Measurements from ENCODE around the gene GPR151. TPM values are rescaled to one million over a fixed set of nuclear protein-coding genes. Genes with fewer than 3 reads are reported as not detected.

Gene GPR151
- total RNA-seq, 1 experiment from 2014 or later: not detected

DNA sequence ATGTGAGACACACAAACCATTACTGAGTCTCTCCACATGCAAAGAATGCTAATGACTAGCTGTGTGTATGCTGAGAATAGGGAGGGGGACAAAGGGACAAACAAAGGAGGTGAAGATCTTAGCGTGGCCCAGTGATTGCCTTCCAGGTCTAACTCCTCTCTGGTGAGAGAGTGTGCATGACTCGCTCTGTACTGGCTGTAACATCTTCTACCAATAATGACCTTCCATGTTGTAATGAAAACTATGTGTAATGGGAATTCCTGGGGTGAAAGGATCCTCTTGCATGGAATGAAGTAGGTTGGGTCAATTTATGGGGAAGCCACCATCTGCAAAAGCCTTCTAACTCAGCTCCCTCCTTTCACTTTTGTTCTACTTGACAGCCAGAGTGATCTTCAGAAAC lies 24.4 kb upstream of the GPR151 start:
- DNase-seq (peak; percentile 40), ATAC-seq (peak; percentile 3; the same call in 1 of the 2 replicates)
- H3K4me3 ChIP-seq (ENCODE audit: low read length): no peak overlapping the region
- no peaks in the 10 kb centered on the region for H3K36me3 ChIP-seq (ENCODE audit: low read depth, low read length)
- no peak overlapping the region for H2AFZ ChIP-seq (ENCODE audit: low read length)
- H3K9me2 ChIP-seq (replicated peaks; ENCODE audit: low read length): no peaks in the 10 kb centered on the region
- peaks cover 8% of the 10 kb centered on the region for H3K4me1 ChIP-seq (ENCODE audit: insufficient read depth, low read length)
- no peaks in the 10 kb centered on the region for H3F3A ChIP-seq (ENCODE audit: low read length, unreplicated experiment)
- H3K4me2 ChIP-seq (ENCODE audit: low read length): no peak overlapping the region
- no peaks in the 10 kb centered on the region for H3K79me2 ChIP-seq (ENCODE audit: low read length)
- H3K27me3 ChIP-seq (ENCODE audit: low read length): no peaks in the 10 kb centered on the region
- H4K20me1 ChIP-seq (ENCODE audit: low read length): no peaks in the 10 kb centered on the region
- no peak overlapping the region for H3K9ac ChIP-seq (ENCODE audit: low read length)
- POLR2A ChIA-PET (ENCODE audit: unreplicated experiment): no interaction called here
- intact Hi-C loops (cut with micrococcal nuclease): loop anchor here (5.0 kb wide), 1 partner anchor 232 kb away; no protein-coding TSS in a partner anchor
- CTCF ChIA-PET: interaction anchor here (0.8 kb wide), 1 partner anchor 94 kb away, joined by 4 read pairs; the partner anchor contains the start of gene TCERG1
- TF ChIP-seq EZH2 (IDR thresholded peaks at IDR 0.05; ENCODE audit: low read length, unreplicated experiment): no peak
- no peak for TF ChIP-seq CTCF (conservative IDR thresholded peaks at IDR 0.05; ENCODE audit: low read depth, low read length)
- no peak for TF ChIP-seq EZH2phosphoT487 (IDR thresholded peaks at IDR 0.05; ENCODE audit: borderline replicate concordance, low read length)
- no peaks in the 10 kb centered on the region for H3K9me3 ChIP-seq (ENCODE audit: low read length)
- H3K27ac ChIP-seq (ENCODE audit: low read length): no peak overlapping the region
- no TSS peak for BruUV-seq (replicated peaks)

GRCh38 chr5:146539973-146540372 lies 24.0 kb upstream of the GPR151 start:
- H3K79me2 ChIP-seq (ENCODE audit: low read length): no peaks in the 10 kb centered on the region
- intact Hi-C loops (cut with micrococcal nuclease): loop anchor here (5.0 kb wide), 1 partner anchor 232 kb away; no protein-coding TSS in a partner anchor
- no peak overlapping the region for H3K9ac ChIP-seq (ENCODE audit: low read length)
- no peaks in the 10 kb centered on the region for H3F3A ChIP-seq (ENCODE audit: low read length, unreplicated experiment)
- BruUV-seq (replicated peaks): no TSS peak
- no peaks in the 10 kb centered on the region for H3K36me3 ChIP-seq (ENCODE audit: low read depth, low read length)
- H3K27me3 ChIP-seq (ENCODE audit: low read length): no peaks in the 10 kb centered on the region
- CTCF ChIA-PET: interaction anchor here (0.8 kb wide), 1 partner anchor 93 kb away, joined by 4 read pairs; the partner anchor contains the start of gene TCERG1
- H3K9me3 ChIP-seq (ENCODE audit: low read length): no peaks in the 10 kb centered on the region
- no peaks in the 10 kb centered on the region for H4K20me1 ChIP-seq (ENCODE audit: low read length)
- peaks cover 8% of the 10 kb centered on the region for H3K4me1 ChIP-seq (ENCODE audit: insufficient read depth, low read length)
- DNase-seq (peak; percentile 59), ATAC-seq (peak; percentile 84)
- H3K4me2 ChIP-seq (ENCODE audit: low read length): no peak overlapping the region
- POLR2A ChIA-PET (ENCODE audit: unreplicated experiment): no interaction called here
- no peak overlapping the region for H3K27ac ChIP-seq (ENCODE audit: low read length)
- no peak overlapping the region for H2AFZ ChIP-seq (ENCODE audit: low read length)
- no peak overlapping the region for H3K4me3 ChIP-seq (ENCODE audit: low read length)
- H3K9me2 ChIP-seq (replicated peaks; ENCODE audit: low read length): no peaks in the 10 kb centered on the region
- TF ChIP-seq CTCF (conservative IDR thresholded peaks at IDR 0.05; ENCODE audit: low read depth, low read length): no peak

GRCh38 chr5:146538432-146538831 lies 22.4 kb upstream of the GPR151 start:
- peaks cover 8% of the 10 kb centered on the region for H3K4me1 ChIP-seq (ENCODE audit: insufficient read depth, low read length)
- no peaks in the 10 kb centered on the region for H3K27me3 ChIP-seq (ENCODE audit: low read length)
- TF ChIP-seq CTCF (conservative IDR thresholded peaks at IDR 0.05; ENCODE audit: low read depth, low read length): no peak
- TF ChIP-seq EZH2phosphoT487 (IDR thresholded peaks at IDR 0.05; ENCODE audit: borderline replicate concordance, low read length): no peak
- no peak for TF ChIP-seq EZH2 (IDR thresholded peaks at IDR 0.05; ENCODE audit: low read length, unreplicated experiment)
- POLR2A ChIA-PET (ENCODE audit: unreplicated experiment): no interaction called here
- no TSS peak for BruUV-seq (replicated peaks)
- ATAC-seq (no peak), DNase-seq (no peak)
- H2AFZ ChIP-seq (ENCODE audit: low read length): no peak overlapping the region
- no peaks in the 10 kb centered on the region for H4K20me1 ChIP-seq (ENCODE audit: low read length)
- H3K27ac ChIP-seq (ENCODE audit: low read length): no peak overlapping the region
- no peak overlapping the region for H3K4me3 ChIP-seq (ENCODE audit: low read length)
- no peaks in the 10 kb centered on the region for H3K9me2 ChIP-seq (replicated peaks; ENCODE audit: low read length)
- H3K79me2 ChIP-seq (ENCODE audit: low read length): no peaks in the 10 kb centered on the region
- intact Hi-C loops (cut with micrococcal nuclease): no loop called here
- CTCF ChIA-PET: no interaction called here
- H3K9ac ChIP-seq (ENCODE audit: low read length): no peak overlapping the region
- no peaks in the 10 kb centered on the region for H3K36me3 ChIP-seq (ENCODE audit: low read depth, low read length)
- no peaks in the 10 kb centered on the region for H3K9me3 ChIP-seq (ENCODE audit: low read length)
- no peak overlapping the region for H3K4me2 ChIP-seq (ENCODE audit: low read length)
- H3F3A ChIP-seq (ENCODE audit: low read length, unreplicated experiment): no peaks in the 10 kb centered on the region

Measured in PC-3 (cell line).